GM10266 (cell line): Measurements from ENCODE around the gene CCDC73.
"Not testable (repeated sequence)": the region's sequence is repeated elsewhere in the genome, so short reads cannot be mapped to it uniquely, and the experiment has no call there.

ENCODE experiments used
- DNase-seq: peaks from one replicate; pipeline ENCODE4 v3.0.0; 2012; ENCODE audit errors: extremely low spot score
- CTCF ChIP-seq: IDR thresholded peaks from 2 replicates; pipeline ENCODE4 v1.5.1; 2012; ENCODE audit warnings: mild to moderate bottlenecking, low read depth; ENCODE audit not compliant: control insufficient read depth, insufficient read depth; ENCODE audit errors: missing control alignments

CCDC73 gene

GRCh38 chr11:32796425-32796824 is 2.0 kb upstream of the CCDC73 start:
- TF ChIP-seq CTCF: no peak

GRCh38 chr11:32792948-32793475 is 1.4 kb downstream of the CCDC73 start:
- peak; percentile 50 for DNase-seq
- TF ChIP-seq CTCF: peak; percentile 69

More at GRCh38 chr11:32796425-32796824, 2.0 kb upstream of the CCDC73 start:
- no peak for DNase-seq

GRCh38 chr11:32792111-32792947 is 2.1 kb downstream of the CCDC73 start:
- TF ChIP-seq CTCF: no peak
- DNase-seq: no peak

- TF ChIP-seq CTCF: no peak
- no peak for DNase-seq
Measured at GRCh38 chr11:32790916-32791315, 3.5 kb downstream of the CCDC73 start.

- TF ChIP-seq CTCF: no peak
- no peak for DNase-seq
Measured at GRCh38 chr11:32786811-32787210, 7.7 kb downstream of the CCDC73 start.

- TF ChIP-seq CTCF: no peak
- no peak for DNase-seq
Measured at GRCh38 chr11:32785262-32785661, 9.2 kb downstream of the CCDC73 start.

GRCh38 chr11:32781721-32782120 is 12.7 kb downstream of the CCDC73 start:
- no peak for TF ChIP-seq CTCF
- DNase-seq: no peak

GRCh38 chr11:32780839-32781238 is 13.6 kb downstream of the CCDC73 start:
- DNase-seq: not testable (repeated sequence)
